ENCODE data around the gene TET3. TPM values are rescaled to one million over a fixed set of nuclear protein-coding genes. Genes with fewer than 3 reads are reported as not detected.
"Not testable (repeated sequence)": the region's sequence is repeated elsewhere in the genome, so short reads cannot be mapped to it uniquely, and the experiment has no call there.

TET3 gene
- total and polyA plus RNA-seq, 2 experiments from 2014 or later = 3.6 to 19.9 TPM

- no peaks in the 10 kb centered on the region for H3K4me1 ChIP-seq (ENCODE audit: insufficient read depth)
- H3K27ac Mint-ChIP-seq = peak overlapping the region; percentile 80
- H3K9me3 Mint-ChIP-seq = no peaks in the 10 kb centered on the region
- H3K4me1 Mint-ChIP-seq = no peaks in the 10 kb centered on the region
- H2AFZ ChIP-seq = no peak overlapping the region
- no peak overlapping the region for H3K4me2 ChIP-seq
- no peaks in the 10 kb centered on the region for H3K27me3 Mint-ChIP-seq (ENCODE audit: insufficient read depth, low read depth, poor library complexity)
- no peak overlapping the region for H3K4me3 Mint-ChIP-seq
- no peak for TF ChIP-seq JUNB (IDR thresholded peaks at IDR 0.05; ENCODE audit: unreplicated experiment)
- peak in 1 of 2 experiments; percentile 58; a peak in 3 of 4 replicates for TF ChIP-seq CTCF (conservative IDR thresholded peaks at IDR 0.05; ENCODE audit: low read depth in 2 of 2)
- no peak overlapping the region for H3K4me3 ChIP-seq
- H3F3A ChIP-seq (replicated peaks; ENCODE audit: low read depth) = 0 out of 2 replicates have a peak, but pooled peaks cover 3% of the 10 kb centered on the region
- ATAC-seq (peak; percentile 93), DNase-seq (ENCODE audit: low spot score) (peak; percentile 54)
- H3K36me3 Mint-ChIP-seq (ENCODE audit: low read depth) = peaks cover 8% of the 10 kb centered on the region
- H3K36me3 ChIP-seq (ENCODE audit: insufficient read depth) = 0 out of 2 replicates have a peak, but pooled peaks cover 3% of the 10 kb centered on the region
- H3K27me3 ChIP-seq (ENCODE audit: insufficient read depth) = no peaks in the 10 kb centered on the region
- H3K27ac ChIP-seq (ENCODE audit: low read depth) = no peak overlapping the region
- no peaks in the 10 kb centered on the region for H3K9me2 ChIP-seq (ENCODE audit: insufficient read depth)
- peaks cover 45% of the 10 kb centered on the region for H4K20me1 ChIP-seq (replicated peaks; ENCODE audit: insufficient read depth)
- peaks cover 100% of the 10 kb centered on the region for H3K79me2 ChIP-seq (replicated peaks; ENCODE audit: insufficient read depth)
Measured at GRCh38 chr2:73939419-73939818, 45.3 kb upstream of the TET3 start.

- not testable (repeated sequence) for H3K4me1 Mint-ChIP-seq; H3K27me3 ChIP-seq (ENCODE audit: insufficient read depth); DNase-seq (ENCODE audit: low spot score); H3K4me1 ChIP-seq (ENCODE audit: insufficient read depth); H3K27ac Mint-ChIP-seq; H3K9me2 ChIP-seq (ENCODE audit: insufficient read depth); H3K27me3 Mint-ChIP-seq (ENCODE audit: insufficient read depth, low read depth, poor library complexity); ATAC-seq; H3K4me2 ChIP-seq; H3K4me3 Mint-ChIP-seq; H3K36me3 ChIP-seq (ENCODE audit: insufficient read depth); H3K4me3 ChIP-seq; H3F3A ChIP-seq (replicated peaks; ENCODE audit: low read depth); H3K9me3 Mint-ChIP-seq; H2AFZ ChIP-seq
- 0 out of 2 replicates have a peak overlapping the region, but pooled peaks have one; percentile 23 for H3K27ac ChIP-seq (ENCODE audit: low read depth)
- H3K36me3 Mint-ChIP-seq (ENCODE audit: low read depth) = peaks cover 15% of the 10 kb centered on the region
- H4K20me1 ChIP-seq (replicated peaks; ENCODE audit: insufficient read depth) = peaks cover 43% of the 10 kb centered on the region
- peaks cover 99% of the 10 kb centered on the region for H3K79me2 ChIP-seq (replicated peaks; ENCODE audit: insufficient read depth)
Measured at GRCh38 chr2:73940066-73940465, 44.6 kb upstream of the TET3 start.

- peaks cover 80% of the 10 kb centered on the region for H3K79me2 ChIP-seq (replicated peaks; ENCODE audit: insufficient read depth)
- H3K4me1 Mint-ChIP-seq = no peaks in the 10 kb centered on the region
Measured at GRCh38 chr2:73942664-73943063, 42.0 kb upstream of the TET3 start.

More at GRCh38 chr2:73942664-73943063, 42.0 kb upstream of the TET3 start:
- Histone ChIP-seq H3K27me3 (ENCODE audit: insufficient read depth) (no peaks in the 10 kb centered on the region), H3K4me2 (no peak overlapping the region), H3K27ac (ENCODE audit: low read depth) (no peak overlapping the region), H4K20me1 (replicated peaks; ENCODE audit: insufficient read depth) (peaks cover 37% of the 10 kb centered on the region), H3K9me2 (ENCODE audit: insufficient read depth) (no peaks in the 10 kb centered on the region), H3K36me3 (ENCODE audit: insufficient read depth) (peaks cover 10% of the 10 kb centered on the region), H3F3A (replicated peaks; ENCODE audit: low read depth) (no peaks in the 10 kb centered on the region), H3K4me3 (no peak overlapping the region), H2AFZ (no peak overlapping the region), H3K4me1 (ENCODE audit: insufficient read depth) (no peaks in the 10 kb centered on the region)
- H3K4me3 Mint-ChIP-seq = no peak overlapping the region
- DNase-seq (ENCODE audit: low spot score) = no peak
- no peaks in the 10 kb centered on the region for H3K27me3 Mint-ChIP-seq (ENCODE audit: insufficient read depth, low read depth, poor library complexity)
- TF ChIP-seq JUNB (IDR thresholded peaks at IDR 0.05; ENCODE audit: unreplicated experiment) (no peak), REST (IDR thresholded peaks at IDR 0.05; ENCODE audit: unreplicated experiment) (no peak), POLR2AphosphoS5 (IDR thresholded peaks at IDR 0.05; ENCODE audit: low read depth) (no peak), CTCF (conservative IDR thresholded peaks at IDR 0.05; ENCODE audit: low read depth in 2 of 2) (no peak), ZNF331 (CRISPR knock-in tag; IDR thresholded peaks at IDR 0.05; ENCODE audit: low read depth) (no peak)
- no peak for ATAC-seq
- H3K36me3 Mint-ChIP-seq (ENCODE audit: low read depth) = peaks cover 28% of the 10 kb centered on the region
- no peak overlapping the region for H3K27ac Mint-ChIP-seq
- H3K9me3 Mint-ChIP-seq = no peaks in the 10 kb centered on the region
